ENCODE data around the gene SLC24A4. TPM values are rescaled to one million over a fixed set of nuclear protein-coding genes. Genes with fewer than 3 reads are reported as not detected.

Gene SLC24A4
- total RNA-seq, 1 donor from 2014 or later: 1.1 TPM

DNA sequence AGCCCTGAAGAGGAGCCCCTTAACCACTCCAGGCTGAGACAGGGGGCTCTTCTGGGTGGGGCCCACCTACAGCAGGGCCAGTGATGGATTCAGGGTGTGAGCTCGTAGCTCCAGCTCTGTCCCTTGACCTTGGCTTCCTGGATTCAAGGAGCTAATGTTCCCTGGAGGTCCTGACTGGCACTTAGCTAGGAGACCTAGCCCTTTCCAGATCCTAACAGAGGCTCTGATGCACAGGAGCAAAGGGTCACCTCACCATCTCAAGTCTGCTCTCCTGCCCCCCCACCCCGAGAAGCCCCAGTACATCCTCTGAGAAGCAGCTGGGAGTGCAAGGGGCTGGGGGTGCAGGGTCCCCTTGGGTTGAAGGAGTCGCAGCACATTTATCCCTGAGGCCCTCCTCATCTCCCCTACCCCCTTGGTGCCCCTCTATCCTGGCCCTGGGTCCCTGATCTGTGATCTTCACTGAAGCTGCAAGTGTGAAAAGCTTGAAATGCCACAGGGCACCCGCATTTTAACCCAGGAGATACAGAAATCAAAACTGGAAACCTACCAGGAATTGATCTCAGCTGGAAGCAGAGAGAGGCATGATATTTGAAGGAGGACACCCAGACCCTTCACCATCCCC is 193.5 kb downstream of the SLC24A4 start:
- H3K27me3 Mint-ChIP-seq (ENCODE audit: unreplicated experiment): peaks cover 7% of the 10 kb centered on the region
- TF ChIP-seq, protein P1, sequence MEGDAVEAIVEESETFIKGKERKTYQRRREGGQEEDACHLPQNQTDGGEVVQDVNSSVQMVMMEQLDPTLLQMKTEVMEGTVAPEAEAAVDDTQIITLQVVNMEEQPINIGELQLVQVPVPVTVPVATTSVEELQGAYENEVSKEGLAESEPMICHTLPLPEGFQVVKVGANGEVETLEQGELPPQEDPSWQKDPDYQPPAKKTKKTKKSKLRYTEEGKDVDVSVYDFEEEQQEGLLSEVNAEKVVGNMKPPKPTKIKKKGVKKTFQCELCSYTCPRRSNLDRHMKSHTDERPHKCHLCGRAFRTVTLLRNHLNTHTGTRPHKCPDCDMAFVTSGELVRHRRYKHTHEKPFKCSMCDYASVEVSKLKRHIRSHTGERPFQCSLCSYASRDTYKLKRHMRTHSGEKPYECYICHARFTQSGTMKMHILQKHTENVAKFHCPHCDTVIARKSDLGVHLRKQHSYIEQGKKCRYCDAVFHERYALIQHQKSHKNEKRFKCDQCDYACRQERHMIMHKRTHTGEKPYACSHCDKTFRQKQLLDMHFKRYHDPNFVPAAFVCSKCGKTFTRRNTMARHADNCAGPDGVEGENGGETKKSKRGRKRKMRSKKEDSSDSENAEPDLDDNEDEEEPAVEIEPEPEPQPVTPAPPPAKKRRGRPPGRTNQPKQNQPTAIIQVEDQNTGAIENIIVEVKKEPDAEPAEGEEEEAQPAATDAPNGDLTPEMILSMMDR (IDR thresholded peaks at IDR 0.05; ENCODE audit: unreplicated experiment): no peak
- no peak overlapping the region for H3K27ac Mint-ChIP-seq (ENCODE audit: unreplicated experiment)
- DNase-seq (ENCODE audit: low spot score): no peak
- H3K4me1 Mint-ChIP-seq (ENCODE audit: unreplicated experiment): peaks cover 13% of the 10 kb centered on the region
- H3K9me3 Mint-ChIP-seq (ENCODE audit: unreplicated experiment): no peaks in the 10 kb centered on the region
- no peak overlapping the region for H3K4me3 Mint-ChIP-seq (ENCODE audit: unreplicated experiment)
- H3K36me3 Mint-ChIP-seq (ENCODE audit: low read depth, unreplicated experiment): peaks cover 11% of the 10 kb centered on the region

DNA sequence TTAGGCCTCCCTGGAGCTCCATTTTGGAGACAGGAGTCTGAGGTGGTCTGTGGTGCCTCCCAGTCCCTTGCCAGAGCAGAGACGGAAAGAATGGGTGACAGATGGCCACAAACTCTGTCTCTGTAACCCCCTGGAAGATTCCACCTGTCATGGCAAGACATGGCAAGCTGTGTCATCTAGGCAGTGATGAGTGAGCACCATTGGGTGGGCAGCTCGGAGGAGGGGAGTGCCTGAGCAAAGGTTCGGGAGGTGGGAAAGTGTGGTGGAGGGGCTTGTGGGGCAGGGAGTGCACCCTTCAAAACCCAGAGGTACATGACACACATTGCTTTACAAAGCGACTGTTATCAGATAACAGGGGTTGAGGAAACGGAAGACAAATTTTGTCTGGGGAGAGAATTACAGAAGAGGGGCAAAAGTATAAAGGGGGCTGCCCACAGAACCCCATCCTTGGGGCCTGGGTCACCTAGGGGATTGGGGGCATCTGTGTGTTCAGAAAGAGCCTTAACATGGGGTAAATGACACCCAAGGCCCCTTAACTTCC is 194.1 kb downstream of the SLC24A4 start:
- peaks cover 11% of the 10 kb centered on the region for H3K36me3 Mint-ChIP-seq (ENCODE audit: low read depth, unreplicated experiment)
- H3K9me3 Mint-ChIP-seq (ENCODE audit: unreplicated experiment): no peaks in the 10 kb centered on the region
- TF ChIP-seq, protein P1 (IDR thresholded peaks at IDR 0.05; ENCODE audit: unreplicated experiment): no peak
- H3K27me3 Mint-ChIP-seq (ENCODE audit: unreplicated experiment): peaks cover 8% of the 10 kb centered on the region
- H3K4me1 Mint-ChIP-seq (ENCODE audit: unreplicated experiment): peaks cover 9% of the 10 kb centered on the region
- H3K27ac Mint-ChIP-seq (ENCODE audit: unreplicated experiment): no peak overlapping the region
- no peak for DNase-seq (ENCODE audit: low spot score)
- H3K4me3 Mint-ChIP-seq (ENCODE audit: unreplicated experiment): no peak overlapping the region

DNA sequence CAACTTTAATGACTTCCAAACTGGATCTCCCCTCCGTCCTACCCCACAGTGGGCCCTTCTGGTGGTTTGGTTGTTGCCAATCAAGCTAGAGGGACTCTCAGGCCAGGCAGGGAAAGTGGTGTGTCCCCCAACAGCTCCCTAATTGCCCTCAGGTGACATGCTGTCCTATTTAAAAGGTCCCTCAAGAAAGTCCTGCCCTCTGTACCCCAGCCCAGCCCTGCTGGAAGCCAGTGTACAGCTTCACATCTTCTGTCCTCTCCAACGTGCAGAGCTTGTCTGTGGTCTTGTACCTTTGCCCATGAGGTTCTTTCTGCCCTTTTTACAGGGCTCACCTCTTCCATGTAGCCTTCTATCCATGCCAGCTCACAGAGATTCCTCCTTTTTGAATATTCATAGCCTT is 194.8 kb downstream of the SLC24A4 start:
- Mint-ChIP-seq H3K27ac (ENCODE audit: unreplicated experiment) (no peak overlapping the region), H3K36me3 (ENCODE audit: low read depth, unreplicated experiment) (peaks cover 11% of the 10 kb centered on the region)

DNA sequence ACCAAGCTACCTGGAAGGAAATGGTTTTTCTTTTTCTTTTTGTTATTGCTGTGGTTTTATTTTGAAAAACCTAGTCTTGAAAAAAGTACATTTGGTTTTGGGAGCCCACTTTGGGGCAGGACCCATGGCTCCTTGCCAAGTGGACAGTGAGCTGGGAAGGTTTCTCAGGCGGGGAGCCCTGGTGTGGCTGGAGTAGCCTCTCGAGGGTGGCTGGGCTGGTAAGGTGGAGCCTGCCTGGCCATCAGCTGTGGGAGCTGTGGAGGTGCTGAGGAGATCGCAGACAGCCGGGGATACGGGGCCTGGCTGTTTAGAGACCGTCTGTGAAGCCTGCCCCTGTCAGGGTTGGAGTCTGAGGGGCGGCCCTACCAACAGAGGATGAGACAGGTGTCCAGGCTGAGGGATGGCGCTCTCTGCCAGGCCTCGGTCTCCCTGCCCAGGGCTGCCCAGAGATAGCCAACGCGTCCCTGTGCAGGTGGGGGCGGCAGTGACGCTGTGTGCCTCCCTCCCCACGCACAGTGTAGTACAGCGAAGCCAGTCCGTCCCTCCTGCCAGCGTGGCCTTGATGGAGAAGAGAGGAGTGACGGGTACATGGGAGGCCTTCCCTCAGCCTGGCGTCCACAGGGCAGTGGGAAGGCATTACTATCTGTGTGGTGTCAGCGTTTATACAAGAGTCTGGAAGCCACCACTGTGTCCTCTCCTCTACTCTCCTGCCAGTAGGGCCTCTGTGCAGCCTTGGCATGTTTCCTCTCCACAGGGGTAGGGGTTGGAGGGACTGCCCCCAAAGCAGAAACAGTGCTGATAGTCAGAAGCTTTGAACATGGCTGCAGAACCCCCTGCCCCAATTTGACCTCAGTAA is 196.5 kb downstream of the SLC24A4 start:
- TF ChIP-seq, protein P1 (IDR thresholded peaks at IDR 0.05; ENCODE audit: unreplicated experiment): no peak
- H3K4me3 Mint-ChIP-seq (ENCODE audit: unreplicated experiment): no peak overlapping the region
- H3K9me3 Mint-ChIP-seq (ENCODE audit: unreplicated experiment): no peaks in the 10 kb centered on the region
- peaks cover 11% of the 10 kb centered on the region for H3K36me3 Mint-ChIP-seq (ENCODE audit: low read depth, unreplicated experiment)
- peaks cover 5% of the 10 kb centered on the region for H3K27me3 Mint-ChIP-seq (ENCODE audit: unreplicated experiment)
- no peak overlapping the region for H3K27ac Mint-ChIP-seq (ENCODE audit: unreplicated experiment)
- DNase-seq (ENCODE audit: low spot score): no peak
- peaks cover 4% of the 10 kb centered on the region for H3K4me1 Mint-ChIP-seq (ENCODE audit: unreplicated experiment)

More for the DNA sequence above, 194.8 kb downstream of the SLC24A4 start:
- Mint-ChIP-seq H3K4me3 (ENCODE audit: unreplicated experiment) (no peak overlapping the region), H3K27me3 (ENCODE audit: unreplicated experiment) (peaks cover 3% of the 10 kb centered on the region), H3K4me1 (ENCODE audit: unreplicated experiment) (peaks cover 4% of the 10 kb centered on the region), H3K9me3 (ENCODE audit: unreplicated experiment) (no peaks in the 10 kb centered on the region)
- DNase-seq (ENCODE audit: low spot score): no peak
- TF ChIP-seq, protein P1 (IDR thresholded peaks at IDR 0.05; ENCODE audit: unreplicated experiment): no peak

Measured in endothelial cell (in vitro differentiated cells).